Activated T-cell treated with anti-CD3 and anti-CD28 coated beads, Interleukin-2, amount 50 U/mL, for 4 hours (primary cell): ENCODE measurements around the gene CALHM3. TPM values are rescaled to one million over a fixed set of nuclear protein-coding genes. Genes with fewer than 3 reads are reported as not detected.
A peak's percentile ranks its signal among the peaks of the same experiment; 100 is the strongest.
"Not testable (repeated sequence)": the region's sequence is repeated elsewhere in the genome, so short reads cannot be mapped to it uniquely, and the experiment has no call there.

Experiments used
- ATAC-seq, 2 donors: fragments of 200-7000 bp; cut with Tn5 transposase; one replicate each; pipeline ENCODE4 v1.10.0; 2021
- DNase-seq: peaks from one replicate; pipeline ENCODE4 v3.0.0-alpha.2; 2020
- H3K27me3 Mint-ChIP-seq: one replicate; pipeline ENCODE4 v1.8.0; 2021; ENCODE audit warnings: low read depth, mixed read lengths
- H3K36me3 Mint-ChIP-seq: one replicate; pipeline ENCODE4 v1.8.0; 2022; ENCODE audit warnings: mixed read lengths; ENCODE audit not compliant: insufficient read depth
- H3K4me1 Mint-ChIP-seq: one replicate; pipeline ENCODE4 v1.8.0; 2021; ENCODE audit warnings: low read depth, mixed read lengths
- H3K4me3 Mint-ChIP-seq: one replicate; pipeline ENCODE4 v1.8.0; 2021; ENCODE audit warnings: mild to moderate bottlenecking, moderate library complexity, mixed read lengths
- H3K9me3 Mint-ChIP-seq: one replicate; pipeline ENCODE4 v1.8.0; 2021; ENCODE audit warnings: mixed read lengths
- total RNA-seq, 3 donors: library from RNA; stranded (reverse); gene quantifications; one replicate each; pipeline ENCODE4 v1.2.1, GENCODE V29; 2021

The CALHM3 gene
- total RNA-seq, 3 donors from 2014 or later = not detected

DNA sequence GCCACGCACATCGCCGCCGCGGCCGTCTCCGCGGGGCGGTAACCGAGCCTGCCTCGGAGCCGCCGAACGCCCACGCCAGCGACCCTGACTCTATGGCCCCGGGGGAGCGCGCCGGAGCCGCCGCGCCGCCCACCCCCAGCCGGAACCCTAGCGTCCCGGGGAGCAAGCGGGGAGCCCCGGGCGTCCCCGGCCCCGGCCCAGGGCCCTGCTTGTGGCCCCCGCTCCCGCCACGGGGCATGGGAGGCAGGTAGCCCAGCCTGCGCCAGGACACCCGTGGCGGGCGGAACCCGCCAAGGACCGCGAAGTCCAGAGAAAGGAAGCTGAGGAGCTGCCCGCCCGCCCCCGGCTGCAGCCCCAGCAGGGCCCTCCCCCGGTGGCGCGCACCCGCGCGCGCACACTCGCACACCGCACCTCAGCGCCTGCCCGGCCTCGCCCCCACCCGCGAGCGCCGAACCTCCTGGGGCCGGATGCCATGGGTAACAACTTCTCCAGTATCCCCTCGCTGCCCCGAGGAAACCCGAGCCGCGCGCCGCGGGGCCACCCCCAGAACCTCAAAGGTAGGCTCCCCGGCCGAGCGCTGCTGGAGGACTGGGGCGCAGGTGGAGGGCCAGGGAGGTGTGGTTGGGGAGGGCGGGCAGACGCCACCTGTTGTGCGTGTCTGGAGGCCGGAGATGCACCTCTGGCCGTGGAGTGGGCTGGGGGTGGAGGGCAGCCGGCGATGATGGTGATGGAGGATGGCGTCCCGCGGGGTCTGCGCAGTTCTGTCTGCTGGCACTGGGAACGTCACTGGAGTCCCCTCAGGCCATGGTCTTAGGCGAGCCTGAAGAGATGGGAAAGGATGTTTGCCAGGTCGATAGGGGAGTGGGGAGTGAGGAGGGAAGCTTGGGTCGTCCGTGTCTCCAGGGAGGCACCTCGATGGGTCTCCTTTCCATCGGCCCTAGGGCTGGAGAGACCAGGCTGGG is 15.2 kb upstream of the CALHM3 start:
- H3K27me3 Mint-ChIP-seq = peaks cover 44% of the 10 kb centered on the region
- H3K4me3 Mint-ChIP-seq = peak overlapping the region; percentile 74
- H3K4me1 Mint-ChIP-seq = peaks cover 25% of the 10 kb centered on the region
- peak; percentile 49 to 53 for ATAC-seq
- no peaks in the 10 kb centered on the region for H3K9me3 Mint-ChIP-seq
- no peak for DNase-seq
- H3K36me3 Mint-ChIP-seq = no peaks in the 10 kb centered on the region

DNA sequence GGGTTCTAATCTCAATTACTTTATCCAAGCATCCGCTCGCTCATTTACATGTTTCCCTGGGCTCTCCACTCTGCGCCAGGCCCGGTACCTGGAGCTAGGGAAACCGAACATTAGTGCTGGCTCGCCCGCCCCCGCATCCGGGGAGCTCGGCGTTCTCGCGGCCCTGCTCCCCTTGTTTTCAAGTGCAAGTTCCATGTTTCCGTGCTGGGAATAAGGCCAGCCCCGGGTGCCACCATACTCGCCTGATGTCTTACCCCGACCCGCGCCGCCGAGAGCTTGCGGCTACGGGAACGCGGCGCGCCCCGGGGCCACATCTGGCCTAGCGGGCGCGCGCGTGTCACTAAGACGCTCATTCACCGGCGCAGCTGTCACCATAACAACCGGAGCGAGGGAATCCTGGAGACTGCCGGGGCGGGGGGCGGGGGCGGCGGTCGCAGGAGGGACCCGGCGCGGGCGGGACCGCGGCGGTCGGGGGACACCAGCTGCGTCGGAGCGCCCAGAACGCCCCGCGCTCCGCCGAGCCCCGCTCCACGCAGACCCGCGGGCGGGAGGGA is 14.4 kb upstream of the CALHM3 start, which contains the start of gene NEURL1:
NEURL1 (plus strand) TSS at position 344 of the 554 bp plus-strand sequence. CDS start 683 bp downstream, outside the sequence.
- ATAC-seq = peak; percentile 35 to 43
- peak within 1 kb of the TSS; percentile 79 for H3K4me3 Mint-ChIP-seq
- no peaks in the 10 kb centered on the region for H3K9me3 Mint-ChIP-seq
- H3K4me1 Mint-ChIP-seq = peaks cover 25% of the 10 kb centered on the region
- DNase-seq = no peak
- no peaks in the 10 kb centered on the region for H3K36me3 Mint-ChIP-seq
- H3K27me3 Mint-ChIP-seq = peaks cover 44% of the 10 kb centered on the region

DNA sequence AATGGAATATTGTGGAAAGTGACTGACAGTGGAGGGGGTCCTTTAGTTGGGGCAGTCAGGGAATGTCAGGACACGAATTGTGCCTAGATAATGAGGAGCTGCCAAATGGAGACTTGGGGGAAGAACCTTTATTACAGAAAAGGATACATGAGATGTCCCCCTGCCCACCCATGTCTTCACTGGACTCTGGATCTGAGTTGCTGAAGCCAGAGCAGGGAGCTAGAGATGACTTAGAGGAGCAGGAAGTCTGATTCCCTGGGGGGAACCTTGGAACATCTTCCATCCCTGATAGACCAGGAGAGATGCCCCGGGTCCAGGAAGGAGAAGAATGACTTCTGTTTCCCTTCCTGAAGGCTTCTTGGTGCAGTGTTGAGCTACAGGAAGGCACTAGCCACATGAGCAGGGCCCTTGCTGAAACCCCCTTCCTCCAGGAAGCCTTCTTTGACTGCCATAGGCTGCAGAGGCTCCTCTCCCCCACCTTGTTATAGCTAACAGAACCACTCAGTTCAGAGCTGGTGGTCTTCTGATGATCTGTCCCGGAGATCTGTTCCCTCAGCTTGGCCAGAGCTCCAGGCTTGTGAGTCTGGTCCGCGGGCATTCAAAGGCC is 13.7 kb upstream of the CALHM3 start:
- H3K9me3 Mint-ChIP-seq = no peaks in the 10 kb centered on the region
- H3K36me3 Mint-ChIP-seq = no peaks in the 10 kb centered on the region
- H3K4me1 Mint-ChIP-seq = peaks cover 25% of the 10 kb centered on the region
- peaks cover 43% of the 10 kb centered on the region for H3K27me3 Mint-ChIP-seq
- DNase-seq (no peak), ATAC-seq (no peak)
- peak overlapping the region; percentile 79 for H3K4me3 Mint-ChIP-seq

DNA sequence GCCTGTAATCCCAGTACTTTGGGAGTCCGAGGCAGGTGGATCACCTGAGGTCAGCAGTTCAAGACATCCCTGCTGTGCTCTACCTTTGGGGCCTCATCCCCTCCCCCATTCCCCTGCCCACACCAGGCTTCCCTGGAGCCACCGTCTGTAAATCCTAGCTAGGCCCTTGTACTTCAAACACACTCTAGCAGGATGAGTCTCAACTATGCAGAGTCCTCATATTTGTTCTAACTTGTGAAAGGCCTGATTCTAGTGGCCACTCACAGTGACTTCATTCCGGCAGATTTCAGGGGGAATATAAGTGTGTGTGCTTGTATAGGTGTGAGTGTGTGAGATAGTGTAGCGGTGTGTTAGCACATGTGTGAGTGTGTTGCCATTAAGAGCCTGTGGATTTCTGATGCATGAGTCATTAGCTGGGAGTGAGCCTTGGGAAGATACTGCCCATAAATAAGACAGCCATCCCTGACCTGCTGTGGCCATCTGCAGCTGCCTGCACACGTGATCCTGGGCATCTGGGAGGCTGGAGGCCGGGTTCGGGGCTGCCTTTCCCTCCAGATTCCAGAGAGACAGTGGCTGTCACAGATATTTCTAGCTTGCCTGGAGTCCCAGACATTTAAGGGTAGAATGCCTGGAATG is 12.8 kb upstream of the CALHM3 start:
- Mint-ChIP-seq H3K27me3 (peaks cover 35% of the 10 kb centered on the region), H3K4me1 (peaks cover 25% of the 10 kb centered on the region), H3K36me3 (no peaks in the 10 kb centered on the region), H3K4me3 (peak overlapping the region; percentile 26), H3K9me3 (no peaks in the 10 kb centered on the region)
- no peak for DNase-seq
- ATAC-seq = no peak

DNA sequence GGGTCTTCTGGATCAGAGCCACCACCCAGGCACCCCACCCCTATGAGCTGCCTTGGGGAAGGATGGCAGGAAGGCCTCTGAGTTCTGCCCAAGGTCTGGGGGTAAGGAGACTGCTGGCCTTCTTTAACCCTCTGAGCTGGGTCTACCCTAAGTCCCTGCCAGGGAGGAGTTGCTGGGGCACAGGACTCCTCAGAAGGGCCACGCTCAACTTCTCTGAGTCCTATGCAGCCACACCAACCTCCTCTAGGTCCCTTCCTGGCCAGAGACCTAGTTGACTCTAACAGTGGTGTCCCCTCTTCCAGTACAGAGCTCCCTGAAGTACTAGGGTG is 11.9 kb upstream of the CALHM3 start:
- H3K4me1 Mint-ChIP-seq = peaks cover 25% of the 10 kb centered on the region
- H3K27me3 Mint-ChIP-seq = peaks cover 35% of the 10 kb centered on the region

DNA sequence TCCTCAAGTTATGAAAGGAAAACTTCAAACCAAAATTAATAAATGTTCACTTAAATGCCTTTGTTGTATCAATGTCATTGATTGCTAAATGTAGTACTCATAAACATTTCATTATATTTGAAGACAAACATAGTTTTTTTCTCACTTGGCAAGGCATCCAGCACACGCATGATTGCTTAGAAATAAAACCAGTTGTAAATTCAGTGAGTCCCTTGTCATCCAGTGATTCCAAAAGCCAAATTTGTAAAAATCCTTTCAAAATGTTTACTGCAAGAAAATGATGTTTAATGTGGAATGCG is 8.3 kb upstream of the CALHM3 start:
- H3K36me3 Mint-ChIP-seq = no peaks in the 10 kb centered on the region
- ATAC-seq (no peak), DNase-seq (no peak)
- H3K4me3 Mint-ChIP-seq = no peak overlapping the region
- H3K9me3 Mint-ChIP-seq = no peaks in the 10 kb centered on the region
- peaks cover 15% of the 10 kb centered on the region for H3K4me1 Mint-ChIP-seq
- peaks cover 7% of the 10 kb centered on the region for H3K27me3 Mint-ChIP-seq

More for the DNA sequence above, 11.9 kb upstream of the CALHM3 start:
- Mint-ChIP-seq H3K36me3 (no peaks in the 10 kb centered on the region), H3K9me3 (no peaks in the 10 kb centered on the region), H3K4me3 (no peak overlapping the region)
- ATAC-seq (no peak), DNase-seq (no peak)

DNA sequence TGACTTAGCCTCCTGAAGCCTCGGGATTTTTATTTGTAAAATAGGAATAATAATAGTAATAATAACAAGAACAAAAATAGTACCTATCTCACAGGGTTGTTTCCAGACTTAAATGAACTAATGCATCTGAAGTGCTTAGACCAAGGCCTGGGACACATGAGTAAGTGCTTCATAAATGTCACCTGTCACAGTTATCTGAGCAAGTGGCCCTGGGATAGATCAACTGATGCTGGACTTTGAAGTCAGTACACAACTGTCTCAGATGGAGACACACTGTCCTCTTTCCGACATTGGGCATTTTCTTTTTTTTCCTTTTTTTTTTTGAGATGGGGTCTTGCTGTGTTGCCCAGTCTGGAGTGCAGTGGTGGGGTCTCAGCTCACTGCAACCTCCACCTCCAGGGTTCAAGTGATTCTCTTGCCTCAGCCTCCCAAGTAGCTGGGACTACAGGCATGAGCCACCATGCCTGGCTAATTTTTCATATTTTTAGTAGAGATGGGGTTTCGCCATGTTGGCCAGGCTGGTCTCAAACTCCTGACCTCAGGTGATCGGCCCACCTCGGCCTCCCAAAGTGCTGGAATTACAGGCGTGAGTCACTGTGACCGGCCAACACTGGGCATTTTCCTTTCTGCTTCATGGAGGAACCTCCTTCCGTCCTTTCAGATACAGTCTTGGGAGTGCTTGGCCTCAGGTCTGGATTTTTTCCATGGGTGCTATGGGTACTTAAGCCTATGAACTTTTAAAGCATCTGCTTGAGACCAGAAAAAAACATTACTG is 7.8 kb upstream of the CALHM3 start:
- ATAC-seq, DNase-seq, H3K27me3 Mint-ChIP-seq, H3K4me3 Mint-ChIP-seq, H3K36me3 Mint-ChIP-seq, H3K9me3 Mint-ChIP-seq: not testable (repeated sequence)
- peaks cover 20% of the 10 kb centered on the region for H3K4me1 Mint-ChIP-seq

DNA sequence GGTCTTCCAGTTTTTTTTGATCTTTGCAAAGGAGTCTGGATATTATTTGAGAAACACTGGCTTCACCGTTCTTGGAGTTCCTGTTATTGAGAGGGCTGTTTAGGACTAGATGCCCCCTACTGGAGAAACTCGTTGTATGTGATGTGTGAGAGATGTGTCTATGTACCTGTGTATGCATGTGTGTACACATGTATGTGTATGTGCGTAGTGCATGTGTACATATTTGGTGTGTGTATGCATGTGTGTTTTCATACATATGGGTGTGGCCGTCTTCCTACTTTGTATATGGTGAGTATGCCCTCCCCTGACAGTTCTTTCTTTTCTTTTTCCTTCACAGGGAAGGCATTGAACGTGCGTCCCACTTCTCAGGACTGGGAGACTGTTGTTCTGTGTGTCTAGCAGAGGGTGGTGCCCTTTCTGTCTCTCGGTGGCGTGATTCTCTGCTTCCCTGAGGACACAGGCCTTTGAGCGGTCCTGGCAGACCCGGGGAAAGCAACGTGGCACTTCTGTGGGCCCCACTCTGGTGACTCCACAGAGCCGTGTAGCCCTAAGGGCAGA is 3.0 kb upstream of the CALHM3 start:
- H3K9me3 Mint-ChIP-seq = no peaks in the 10 kb centered on the region
- H3K4me3 Mint-ChIP-seq = no peak overlapping the region
- no peaks in the 10 kb centered on the region for H3K27me3 Mint-ChIP-seq
- peak; percentile 70 to 72 for ATAC-seq
- no peaks in the 10 kb centered on the region for H3K36me3 Mint-ChIP-seq
- H3K4me1 Mint-ChIP-seq = peaks cover 5% of the 10 kb centered on the region
- no peak for DNase-seq

DNA sequence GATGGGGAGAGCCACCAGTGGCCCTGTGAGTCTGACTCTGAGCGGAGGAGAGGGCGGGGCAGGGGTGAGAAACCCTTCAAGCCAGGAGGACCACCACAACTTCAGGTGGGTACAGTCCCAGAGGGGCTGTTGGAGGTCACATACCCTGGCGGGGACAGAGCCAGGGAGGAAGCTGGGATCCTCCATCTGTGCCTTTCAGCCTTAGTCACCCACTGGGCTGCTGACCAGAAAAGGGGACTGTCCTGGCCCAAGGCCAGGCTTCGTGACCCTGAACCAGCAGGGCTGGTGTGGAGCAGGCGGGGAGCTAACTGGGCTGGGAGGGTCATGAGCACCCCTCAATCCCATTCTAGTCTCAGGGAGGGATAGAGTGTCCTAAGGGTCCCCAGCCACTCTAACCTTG is 1.5 kb upstream of the CALHM3 start:
- no peak for DNase-seq
- no peak for ATAC-seq
- Mint-ChIP-seq H3K9me3 (no peaks in the 10 kb centered on the region), H3K27me3 (no peaks in the 10 kb centered on the region), H3K36me3 (no peaks in the 10 kb centered on the region), H3K4me1 (peaks cover 8% of the 10 kb centered on the region), H3K4me3 (no peak overlapping the region)

DNA sequence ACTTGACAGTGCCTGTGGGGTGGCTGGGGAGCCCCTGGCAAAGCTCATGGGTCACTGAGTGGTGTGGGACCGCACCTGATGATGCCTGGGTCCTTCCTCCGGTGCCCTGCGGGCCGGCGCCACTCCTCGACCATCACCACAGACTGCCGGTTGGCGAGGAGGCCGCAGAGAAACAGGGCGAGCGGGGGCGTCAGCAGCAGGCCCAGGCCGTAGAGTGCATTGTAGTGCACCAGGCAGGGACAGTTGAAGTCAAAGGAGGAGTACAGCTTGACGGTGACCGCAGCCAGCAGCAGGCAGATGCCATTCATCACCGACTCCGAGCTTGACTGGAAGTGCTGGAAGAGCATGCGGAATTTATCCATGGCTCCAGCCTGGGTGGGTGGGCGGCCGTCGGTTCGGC is 369 bp downstream of the CALHM3 start:
- no peaks in the 10 kb centered on the region for H3K27me3 Mint-ChIP-seq
- no peaks in the 10 kb centered on the region for H3K9me3 Mint-ChIP-seq
- no peak overlapping the region for H3K4me3 Mint-ChIP-seq
- H3K36me3 Mint-ChIP-seq = no peaks in the 10 kb centered on the region
- no peak for DNase-seq
- ATAC-seq = no peak
- peaks cover 10% of the 10 kb centered on the region for H3K4me1 Mint-ChIP-seq

DNA sequence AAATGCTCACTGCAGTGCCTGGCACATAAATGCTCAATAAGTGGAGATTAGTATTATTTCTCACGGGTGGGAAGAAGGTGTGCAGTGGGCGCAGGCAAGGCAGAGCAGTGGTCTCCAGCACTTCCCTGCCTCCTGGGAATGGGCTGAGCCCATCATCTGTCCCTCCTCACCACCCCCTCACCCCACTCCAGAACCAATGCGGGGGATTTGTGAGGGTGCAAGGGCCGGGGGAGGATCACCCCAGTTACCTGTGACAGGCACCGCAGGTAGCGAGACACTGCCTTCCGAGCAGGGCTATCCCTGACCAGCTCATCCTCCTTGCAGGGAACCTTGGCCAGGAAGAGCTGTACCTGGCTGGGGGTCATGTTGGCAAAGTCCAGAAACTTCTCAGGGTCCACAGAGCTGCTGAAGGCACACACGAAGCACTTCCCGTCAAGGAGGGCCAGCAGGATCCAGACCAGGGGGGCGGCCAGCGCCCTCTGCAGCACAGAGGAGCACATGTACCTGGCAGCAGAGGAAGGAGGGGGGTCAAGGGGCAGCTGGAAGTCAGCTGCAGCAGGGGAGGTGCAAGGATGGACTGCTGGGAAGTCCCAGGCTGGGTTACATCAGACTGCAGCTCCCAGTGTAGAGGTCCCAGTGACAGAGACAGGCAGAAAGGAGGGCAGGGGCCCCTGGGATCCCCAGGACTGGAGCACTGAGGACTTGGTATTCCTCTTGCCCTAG is 2.8 kb downstream of the CALHM3 start:
- Mint-ChIP-seq H3K9me3 (no peaks in the 10 kb centered on the region), H3K4me3 (no peak overlapping the region), H3K36me3 (no peaks in the 10 kb centered on the region), H3K4me1 (peaks cover 19% of the 10 kb centered on the region), H3K27me3 (no peaks in the 10 kb centered on the region)
- ATAC-seq = no peak
- DNase-seq = no peak

DNA sequence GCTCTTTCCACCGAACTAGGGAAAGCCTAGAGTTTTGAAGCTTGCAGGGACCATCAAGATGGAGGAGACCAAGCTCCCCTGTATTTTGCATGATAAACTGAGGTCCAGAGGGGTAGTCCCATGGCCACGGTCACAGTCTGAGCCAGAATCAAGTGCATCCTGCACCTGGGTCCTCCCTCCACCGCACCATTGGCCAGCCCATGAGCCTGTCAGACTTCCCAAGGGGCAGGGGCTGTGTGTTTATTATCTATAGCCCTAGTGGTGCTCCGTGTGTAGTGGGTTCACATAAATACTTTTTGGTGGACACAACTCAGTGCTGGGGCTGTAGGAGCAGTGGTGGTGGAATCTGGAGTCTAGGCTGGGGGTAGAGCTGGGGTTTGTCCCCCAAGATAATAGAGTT is 3.6 kb downstream of the CALHM3 start:
- Mint-ChIP-seq H3K4me1 (peaks cover 27% of the 10 kb centered on the region), H3K4me3 (no peak overlapping the region), H3K9me3 (no peaks in the 10 kb centered on the region), H3K36me3 (no peaks in the 10 kb centered on the region), H3K27me3 (no peaks in the 10 kb centered on the region)
- DNase-seq (no peak), ATAC-seq (no peak)

DNA sequence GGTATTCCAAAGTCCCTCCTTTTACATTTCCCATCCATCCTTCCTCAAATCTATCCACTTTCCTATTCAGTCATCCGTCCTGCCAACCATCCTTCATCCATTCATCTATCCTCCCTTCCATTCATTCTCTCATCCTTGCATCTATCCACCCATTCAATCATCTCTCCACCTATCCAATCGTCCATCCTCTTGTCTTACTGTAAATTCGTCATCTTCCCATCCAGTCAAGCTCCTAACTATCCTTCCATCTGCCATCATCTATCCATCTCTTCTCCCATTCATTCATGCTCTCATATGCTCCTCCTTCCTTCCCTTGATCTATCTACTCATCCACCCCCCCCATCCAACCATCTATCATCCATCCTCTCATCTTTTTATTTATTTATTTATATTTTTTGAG is 5.0 kb downstream of the CALHM3 start:
- Mint-ChIP-seq H3K4me1 (peaks cover 36% of the 10 kb centered on the region), H3K27me3 (no peaks in the 10 kb centered on the region), H3K9me3 (no peaks in the 10 kb centered on the region), H3K4me3 (no peak overlapping the region), H3K36me3 (no peaks in the 10 kb centered on the region)
- ATAC-seq (no peak), DNase-seq (no peak)
